ENCODE data around the gene WBP1L. TPM values are rescaled to one million over a fixed set of nuclear protein-coding genes. Genes with fewer than 3 reads are reported as not detected.
A peak's percentile ranks its signal among the peaks of the same experiment; 100 is the strongest.

The WBP1L gene
- total RNA-seq, 2 donors from 2014 or later = 136 to 168 TPM

- intact Hi-C loops (cut with DNase I) = no loop called here
- Histone ChIP-seq H3K27me3 (replicated peaks; ENCODE audit: insufficient read depth) (no peaks in the 10 kb centered on the region), H3K9me3 (no peaks in the 10 kb centered on the region), H3K27ac (peak overlapping the region; percentile 47 to 63), H3K4me3 (no peak overlapping the region), H3K36me3 (no peaks in the 10 kb centered on the region), H3K4me1 (replicated peaks) (no peaks in the 10 kb centered on the region)
- no peak for DNase-seq (ENCODE audit: low spot score)
- WGBS = 72% methylated on average over 9 of the region's 9 CpGs
- TF ChIP-seq POLR2A (IDR thresholded peaks at IDR 0.05) = no peak
- no peak for TF ChIP-seq POLR2AphosphoS5 (IDR thresholded peaks at IDR 0.05)
- TF ChIP-seq CTCF (IDR thresholded peaks at IDR 0.05) = no peak
Measured at GRCh38 chr10:102752266-102752930, 8.7 kb downstream of the WBP1L start.

- no peak for DNase-seq (ENCODE audit: low spot score)
- H3K27ac ChIP-seq = peak overlapping the region; percentile 47 to 63
- WGBS = 76% methylated on average over 4 of the region's 4 CpGs
- no peaks in the 10 kb centered on the region for H3K36me3 ChIP-seq
- H3K27me3 ChIP-seq (replicated peaks; ENCODE audit: insufficient read depth) = no peaks in the 10 kb centered on the region
- no peaks in the 10 kb centered on the region for H3K9me3 ChIP-seq
- intact Hi-C loops (cut with DNase I) = no loop called here
- no peaks in the 10 kb centered on the region for H3K4me1 ChIP-seq (replicated peaks)
- peak; percentile 17 to 67 (median 52) for TF ChIP-seq CTCF (IDR thresholded peaks at IDR 0.05)
- TF ChIP-seq POLR2AphosphoS5 (IDR thresholded peaks at IDR 0.05) = peak; percentile 35
- no peak for TF ChIP-seq POLR2A (IDR thresholded peaks at IDR 0.05)
- H3K4me3 ChIP-seq = no peak overlapping the region
Measured at GRCh38 chr10:102752934-102753664, 9.4 kb downstream of the WBP1L start.

- Histone ChIP-seq H3K36me3 (no peaks in the 10 kb centered on the region), H3K27ac (peak overlapping the region; percentile 47 to 63), H3K4me1 (replicated peaks) (no peaks in the 10 kb centered on the region), H3K27me3 (replicated peaks; ENCODE audit: insufficient read depth) (no peaks in the 10 kb centered on the region), H3K4me3 (no peak overlapping the region), H3K9me3 (no peaks in the 10 kb centered on the region)
- TF ChIP-seq POLR2AphosphoS5 (IDR thresholded peaks at IDR 0.05) (no peak), CTCF (IDR thresholded peaks at IDR 0.05) (no peak), POLR2A (IDR thresholded peaks at IDR 0.05) (no peak)
- no peak for DNase-seq (ENCODE audit: low spot score)
- 51% methylated on average over 1 of the region's 1 CpG for WGBS
- intact Hi-C loops (cut with DNase I) = no loop called here
Measured at GRCh38 chr10:102753718-102754117, 10.0 kb downstream of the WBP1L start.

- intact Hi-C loops (cut with DNase I) = no loop called here
- TF ChIP-seq CTCF (IDR thresholded peaks at IDR 0.05) (no peak), POLR2AphosphoS5 (IDR thresholded peaks at IDR 0.05) (no peak), POLR2A (IDR thresholded peaks at IDR 0.05) (no peak)
- no peaks in the 10 kb centered on the region for H3K4me1 ChIP-seq (replicated peaks)
- WGBS = 94% methylated on average over 6 of the region's 6 CpGs
- no peak overlapping the region for H3K27ac ChIP-seq
- H3K27me3 ChIP-seq (replicated peaks; ENCODE audit: insufficient read depth) = no peaks in the 10 kb centered on the region
- no peaks in the 10 kb centered on the region for H3K36me3 ChIP-seq
- H3K4me3 ChIP-seq = no peak overlapping the region
- no peak for DNase-seq (ENCODE audit: low spot score)
- no peaks in the 10 kb centered on the region for H3K9me3 ChIP-seq
Measured at GRCh38 chr10:102757323-102757722, 13.6 kb downstream of the WBP1L start.
